ENCODE data around the gene AIMP1.

Gene AIMP1

DNA sequence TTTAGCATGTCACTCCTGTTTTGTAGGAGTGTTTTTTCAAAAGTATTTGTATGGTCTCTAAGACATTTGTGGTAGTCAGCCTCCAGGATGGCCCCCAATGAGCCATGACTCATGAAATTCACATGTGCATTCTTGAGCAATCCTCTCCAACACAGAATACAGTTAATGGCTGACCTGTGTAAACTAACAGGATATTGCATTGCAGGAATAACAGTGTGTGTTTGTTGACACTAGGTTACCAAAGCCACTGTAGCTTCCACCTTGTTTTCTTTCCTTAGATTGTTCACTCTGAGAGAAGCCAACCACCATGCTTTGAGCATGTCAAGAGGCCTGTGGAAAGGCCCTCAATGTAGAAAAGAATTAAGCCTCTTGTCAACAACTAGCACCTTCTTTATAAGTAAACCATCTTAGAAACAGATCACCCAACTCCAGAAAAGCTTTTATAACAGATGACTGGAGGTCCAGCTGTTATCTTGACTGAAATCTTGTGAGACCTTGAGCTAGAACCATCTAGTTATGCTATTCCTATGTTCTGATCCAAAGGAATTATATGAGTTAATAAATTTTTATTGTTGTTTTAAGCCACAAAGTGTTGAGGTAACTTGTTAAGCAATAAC lies 28.9 kb upstream of the AIMP1 start:
- Histone ChIP-seq H3K23ac (ENCODE audit: low read depth, low read length, poor library complexity) (no peak overlapping the region), H4K91ac (ENCODE audit: low read depth, low read length, poor library complexity) (no peak overlapping the region), H3K4me2 (ENCODE audit: insufficient read depth, low read length, poor library complexity, severe bottlenecking) (no peak overlapping the region), H3K18ac (ENCODE audit: low read length) (no peak overlapping the region), H2AK5ac (ENCODE audit: low read depth, low read length) (no peak overlapping the region), H3K9me3 (replicated peaks in 1 of 2; ENCODE audit: control insufficient read depth in 2 of 2, insufficient read depth in 1 of 2, low read depth in 1 of 2, low read length in 2 of 2) (no peaks in the 10 kb centered on the region), H2BK12ac (ENCODE audit: low read length) (no peak overlapping the region), H3K36me3 (replicated peaks in 1 of 2; ENCODE audit: control insufficient read depth in 2 of 2, insufficient read depth in 2 of 2, low read length in 2 of 2) (peaks cover 2 to 44% of the 10 kb centered on the region in 2 donors), H3K79me1 (ENCODE audit: low read depth, low read length) (no peaks in the 10 kb centered on the region), H3K9ac (ENCODE audit: low read depth, low read length, poor library complexity) (no peak overlapping the region), H3K4me1 (ENCODE audit: control insufficient read depth in 2 of 2, insufficient read depth in 1 of 2, low read depth in 1 of 2, low read length in 2 of 2) (no peaks in the 10 kb centered on the region), H2BK5ac (ENCODE audit: low read length) (no peak overlapping the region), H3K4me3 (ENCODE audit: low read length in 2 of 2) (no peak overlapping the region), H2BK120ac (ENCODE audit: low read depth, low read length) (no peak overlapping the region), H3K14ac (ENCODE audit: low read length) (no peak overlapping the region), H2AFZ (ENCODE audit: low read length) (no peak overlapping the region), H3K27ac (replicated peaks; ENCODE audit: low read length) (no peak overlapping the region), H2BK15ac (ENCODE audit: low read length) (no peak overlapping the region), H3K27me3 (ENCODE audit: control insufficient read depth in 3 of 3, insufficient read depth in 3 of 3, low read depth in 1 of 3, low read length in 3 of 3) (no peaks in the 10 kb centered on the region), H4K8ac (ENCODE audit: low read depth, low read length) (no peak overlapping the region), H3K4ac (ENCODE audit: low read length) (no peak overlapping the region)
- DNase-seq (ENCODE audit: low spot score), result no peak

DNA sequence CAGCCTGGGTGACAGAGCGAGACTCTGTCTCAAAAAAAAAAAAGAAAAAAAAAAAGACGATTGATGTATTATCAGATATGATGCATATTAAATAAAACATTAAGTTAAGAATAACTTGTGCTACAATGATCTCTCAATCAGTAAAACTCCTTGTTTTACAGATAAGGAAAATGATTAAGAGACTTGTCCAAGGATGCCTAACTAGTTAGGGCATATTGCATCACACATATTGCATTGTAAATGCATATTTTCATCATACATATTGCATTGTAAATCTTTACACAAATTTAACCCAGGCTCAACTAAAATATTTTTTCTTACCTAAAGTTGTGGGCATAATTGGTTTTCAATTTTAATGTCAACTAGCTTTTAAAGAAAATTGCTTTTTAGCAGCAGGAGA lies 26.6 kb upstream of the AIMP1 start:
- Histone ChIP-seq H4K91ac (ENCODE audit: low read depth, low read length, poor library complexity) (no peak overlapping the region), H3K4ac (ENCODE audit: low read length) (no peak overlapping the region), H3K23ac (ENCODE audit: low read depth, low read length, poor library complexity) (no peak overlapping the region), H3K27me3 (ENCODE audit: control insufficient read depth in 3 of 3, insufficient read depth in 3 of 3, low read depth in 1 of 3, low read length in 3 of 3) (no peaks in the 10 kb centered on the region), H2BK12ac (ENCODE audit: low read length) (no peak overlapping the region), H4K8ac (ENCODE audit: low read depth, low read length) (no peak overlapping the region), H3K4me1 (ENCODE audit: control insufficient read depth in 2 of 2, insufficient read depth in 1 of 2, low read depth in 1 of 2, low read length in 2 of 2) (no peaks in the 10 kb centered on the region), H2AK5ac (ENCODE audit: low read depth, low read length) (no peak overlapping the region), H3K27ac (replicated peaks; ENCODE audit: low read length) (no peak overlapping the region), H3K4me2 (ENCODE audit: insufficient read depth, low read length, poor library complexity, severe bottlenecking) (no peak overlapping the region), H2BK5ac (ENCODE audit: low read length) (no peak overlapping the region), H3K4me3 (ENCODE audit: low read length in 2 of 2) (no peak overlapping the region), H3K9ac (ENCODE audit: low read depth, low read length, poor library complexity) (no peak overlapping the region), H2BK15ac (ENCODE audit: low read length) (no peak overlapping the region), H3K18ac (ENCODE audit: low read length) (no peak overlapping the region), H3K36me3 (replicated peaks in 1 of 2; ENCODE audit: control insufficient read depth in 2 of 2, insufficient read depth in 2 of 2, low read length in 2 of 2) (peaks cover 2 to 65% of the 10 kb centered on the region in 2 donors), H3K9me3 (replicated peaks in 1 of 2; ENCODE audit: control insufficient read depth in 2 of 2, insufficient read depth in 1 of 2, low read depth in 1 of 2, low read length in 2 of 2) (no peaks in the 10 kb centered on the region), H3K14ac (ENCODE audit: low read length) (no peak overlapping the region), H2AFZ (ENCODE audit: low read length) (no peak overlapping the region), H3K79me1 (ENCODE audit: low read depth, low read length) (no peaks in the 10 kb centered on the region), H2BK120ac (ENCODE audit: low read depth, low read length) (no peak overlapping the region)
- WGBS, 2 donors (ENCODE audit: extremely low coverage in 2 of 2, insufficient read length in 2 of 2, insufficient replicate concordance in 1 of 2), result no CpG with 5 or more reads among the region's 2 CpGs
- no peak for DNase-seq (ENCODE audit: low spot score)

DNA sequence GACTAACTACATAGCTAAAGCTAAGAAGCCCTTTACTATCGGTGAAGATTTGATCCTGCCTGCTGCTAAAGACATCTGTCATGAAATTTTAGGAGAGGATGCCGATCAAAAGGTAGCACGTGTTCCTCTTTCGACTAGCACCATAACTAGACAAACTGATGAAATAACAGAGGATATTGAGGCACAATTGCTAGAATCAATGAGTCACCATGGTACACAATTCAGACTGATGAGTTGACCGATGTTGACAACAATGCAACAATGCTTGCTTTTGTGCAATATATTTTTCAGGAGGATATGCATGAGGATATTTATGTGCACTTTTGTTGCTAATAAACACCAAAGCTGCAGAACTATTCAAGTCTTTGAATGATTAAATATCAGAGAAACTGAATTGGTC lies 24.7 kb upstream of the AIMP1 start:
- no peak overlapping the region for H3K4me2 ChIP-seq (ENCODE audit: insufficient read depth, low read length, poor library complexity, severe bottlenecking)

DNA sequence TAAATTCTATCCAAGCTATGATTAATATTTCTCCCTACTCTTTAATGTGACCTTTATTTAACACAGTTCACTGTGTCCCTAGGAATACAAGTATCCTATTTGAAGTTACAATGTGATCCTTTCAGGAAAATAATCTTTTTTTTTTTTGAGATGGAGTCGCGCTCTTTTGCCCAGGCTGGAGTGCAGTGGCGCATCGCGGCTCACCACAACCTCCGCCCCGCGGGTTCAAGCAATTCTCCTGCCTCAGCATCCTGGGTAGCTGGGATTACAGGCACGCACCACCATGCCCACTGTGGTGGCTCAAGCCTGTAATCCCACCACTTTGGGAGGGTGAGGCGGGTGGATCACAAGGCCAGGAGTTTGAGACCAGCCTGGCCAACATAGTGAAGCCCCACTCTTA lies 22.3 kb upstream of the AIMP1 start:
- Histone ChIP-seq H3K23ac (ENCODE audit: low read depth, low read length, poor library complexity) (no peak overlapping the region), H4K91ac (ENCODE audit: low read depth, low read length, poor library complexity) (no peak overlapping the region)

More for the DNA sequence above, 24.7 kb upstream of the AIMP1 start:
- H2BK12ac ChIP-seq (ENCODE audit: low read length), result no peak overlapping the region
- WGBS, 2 donors (ENCODE audit: extremely low coverage in 2 of 2, insufficient read length in 2 of 2, insufficient replicate concordance in 1 of 2), result no CpG with 5 or more reads among the region's 5 CpGs
- H2AK5ac ChIP-seq (ENCODE audit: low read depth, low read length), result no peak overlapping the region
- H4K8ac ChIP-seq (ENCODE audit: low read depth, low read length), result no peak overlapping the region
- no peaks in the 10 kb centered on the region for H3K9me3 ChIP-seq (replicated peaks in 1 of 2; ENCODE audit: control insufficient read depth in 2 of 2, insufficient read depth in 1 of 2, low read depth in 1 of 2, low read length in 2 of 2)
- H2AFZ ChIP-seq (ENCODE audit: low read length), result no peak overlapping the region
- no peak overlapping the region for H3K4me3 ChIP-seq (ENCODE audit: low read length in 2 of 2)
- H2BK5ac ChIP-seq (ENCODE audit: low read length), result no peak overlapping the region
- H2BK15ac ChIP-seq (ENCODE audit: low read length), result no peak overlapping the region
- no peak overlapping the region for H3K27ac ChIP-seq (replicated peaks; ENCODE audit: low read length)
- no peaks in the 10 kb centered on the region for H3K27me3 ChIP-seq (ENCODE audit: control insufficient read depth in 3 of 3, insufficient read depth in 3 of 3, low read depth in 1 of 3, low read length in 3 of 3)
- H3K4ac ChIP-seq (ENCODE audit: low read length), result no peak overlapping the region
- peaks cover 2 to 80% of the 10 kb centered on the region in 2 donors for H3K36me3 ChIP-seq (replicated peaks in 1 of 2; ENCODE audit: control insufficient read depth in 2 of 2, insufficient read depth in 2 of 2, low read length in 2 of 2)
- no peaks in the 10 kb centered on the region for H3K79me1 ChIP-seq (ENCODE audit: low read depth, low read length)
- no peak overlapping the region for H3K23ac ChIP-seq (ENCODE audit: low read depth, low read length, poor library complexity)
- no peaks in the 10 kb centered on the region for H3K4me1 ChIP-seq (ENCODE audit: control insufficient read depth in 2 of 2, insufficient read depth in 1 of 2, low read depth in 1 of 2, low read length in 2 of 2)
- no peak overlapping the region for H3K9ac ChIP-seq (ENCODE audit: low read depth, low read length, poor library complexity)
- H4K91ac ChIP-seq (ENCODE audit: low read depth, low read length, poor library complexity), result no peak overlapping the region
- H2BK120ac ChIP-seq (ENCODE audit: low read depth, low read length), result no peak overlapping the region
- no peak overlapping the region for H3K14ac ChIP-seq (ENCODE audit: low read length)
- no peak for DNase-seq (ENCODE audit: low spot score)
- no peak overlapping the region for H3K18ac ChIP-seq (ENCODE audit: low read length)

More for the DNA sequence above, 22.3 kb upstream of the AIMP1 start:
- H3K79me1 ChIP-seq (ENCODE audit: low read depth, low read length), result no peaks in the 10 kb centered on the region
- H3K4me1 ChIP-seq (ENCODE audit: control insufficient read depth in 2 of 2, insufficient read depth in 1 of 2, low read depth in 1 of 2, low read length in 2 of 2), result no peaks in the 10 kb centered on the region
- H3K9me3 ChIP-seq (replicated peaks in 1 of 2; ENCODE audit: control insufficient read depth in 2 of 2, insufficient read depth in 1 of 2, low read depth in 1 of 2, low read length in 2 of 2), result no peaks in the 10 kb centered on the region
- no peak overlapping the region for H3K27ac ChIP-seq (replicated peaks; ENCODE audit: low read length)
- no peak overlapping the region for H3K4ac ChIP-seq (ENCODE audit: low read length)
- no peak overlapping the region for H2BK15ac ChIP-seq (ENCODE audit: low read length)
- H3K36me3 ChIP-seq (replicated peaks in 1 of 2; ENCODE audit: control insufficient read depth in 2 of 2, insufficient read depth in 2 of 2, low read length in 2 of 2), result peaks cover 0 to 75% of the 10 kb centered on the region in 2 donors
- H2BK12ac ChIP-seq (ENCODE audit: low read length), result no peak overlapping the region
- H3K4me2 ChIP-seq (ENCODE audit: insufficient read depth, low read length, poor library complexity, severe bottlenecking), result no peak overlapping the region
- no peak overlapping the region for H2BK5ac ChIP-seq (ENCODE audit: low read length)
- no peak overlapping the region for H2AK5ac ChIP-seq (ENCODE audit: low read depth, low read length)
- WGBS, 2 donors (ENCODE audit: extremely low coverage in 2 of 2, insufficient read length in 2 of 2, insufficient replicate concordance in 1 of 2), result no CpG with 5 or more reads among the region's 10 CpGs
- no peaks in the 10 kb centered on the region for H3K27me3 ChIP-seq (ENCODE audit: control insufficient read depth in 3 of 3, insufficient read depth in 3 of 3, low read depth in 1 of 3, low read length in 3 of 3)
- H3K9ac ChIP-seq (ENCODE audit: low read depth, low read length, poor library complexity), result no peak overlapping the region
- no peak overlapping the region for H2AFZ ChIP-seq (ENCODE audit: low read length)
- H4K8ac ChIP-seq (ENCODE audit: low read depth, low read length), result no peak overlapping the region
- H3K4me3 ChIP-seq (ENCODE audit: low read length in 2 of 2), result no peak overlapping the region
- H2BK120ac ChIP-seq (ENCODE audit: low read depth, low read length), result no peak overlapping the region
- no peak overlapping the region for H3K18ac ChIP-seq (ENCODE audit: low read length)
- no peak overlapping the region for H3K14ac ChIP-seq (ENCODE audit: low read length)
- DNase-seq (ENCODE audit: low spot score), result no peak
